Motor neuron (in vitro differentiated cells): ENCODE measurements around the gene PRPF40B. TPM values are rescaled to one million over a fixed set of nuclear protein-coding genes. Genes with fewer than 3 reads are reported as not detected.

Experiments used
- total RNA-seq, 8 experiments: library from RNA; unstranded; fragments of 300-600 nt; gene quantifications; 2 replicates each; pipeline versions ENCODE4 v1.2.3 to v1.2.4, GENCODE V29; 2022

The PRPF40B gene
- total RNA-seq, 8 experiments from 2014 or later = 8.0 to 27.5 (median 20.1) TPM

Other genes starting within 250 kb of the PRPF40B start
- 1 to 10 TPM in 4 of 8 experiments, under 1 TPM in 4; 0.10 to 1.6 (median 1.0) TPM for gene KCNH3, start 84.5 kb upstream of the PRPF40B start, total RNA-seq
- 10 to 100 TPM; 30.4 to 72.3 (median 47.0) TPM for gene MCRS1, start 55.4 kb upstream of the PRPF40B start, total RNA-seq
- 1 to 10 TPM in 4 of 8 experiments, under 1 TPM in 4; 0.65 to 5.3 (median 1.1) TPM for gene FAM186B, start 17.9 kb upstream of the PRPF40B start, total RNA-seq
- 1 to 10 TPM; 3.1 to 9.0 (median 5.1) TPM for gene FMNL3, start 83.8 kb downstream of the PRPF40B start, total RNA-seq
- 100 to 1,000 TPM; 205 to 533 (median 229) TPM for gene TMBIM6, start 118.0 kb downstream of the PRPF40B start, total RNA-seq
- gene NCKAP5L, start 204.9 kb downstream of the PRPF40B start, total RNA-seq = 10 to 100 TPM; 15.1 to 51.6 (median 22.3) TPM
- 10 to 100 TPM in 1 of 8 experiments, 1 to 10 TPM in 7; 4.3 to 10.4 (median 8.1) TPM for gene BCDIN3D, start 219.5 kb downstream of the PRPF40B start, total RNA-seq